ENCODE data around the gene PCBP3. TPM values are rescaled to one million over a fixed set of nuclear protein-coding genes. Genes with fewer than 3 reads are reported as not detected.

The PCBP3 gene
- total and polyA plus RNA-seq, 3 experiments from 2014 or later: 0.31 to 0.38 (median 0.35) TPM

DNA sequence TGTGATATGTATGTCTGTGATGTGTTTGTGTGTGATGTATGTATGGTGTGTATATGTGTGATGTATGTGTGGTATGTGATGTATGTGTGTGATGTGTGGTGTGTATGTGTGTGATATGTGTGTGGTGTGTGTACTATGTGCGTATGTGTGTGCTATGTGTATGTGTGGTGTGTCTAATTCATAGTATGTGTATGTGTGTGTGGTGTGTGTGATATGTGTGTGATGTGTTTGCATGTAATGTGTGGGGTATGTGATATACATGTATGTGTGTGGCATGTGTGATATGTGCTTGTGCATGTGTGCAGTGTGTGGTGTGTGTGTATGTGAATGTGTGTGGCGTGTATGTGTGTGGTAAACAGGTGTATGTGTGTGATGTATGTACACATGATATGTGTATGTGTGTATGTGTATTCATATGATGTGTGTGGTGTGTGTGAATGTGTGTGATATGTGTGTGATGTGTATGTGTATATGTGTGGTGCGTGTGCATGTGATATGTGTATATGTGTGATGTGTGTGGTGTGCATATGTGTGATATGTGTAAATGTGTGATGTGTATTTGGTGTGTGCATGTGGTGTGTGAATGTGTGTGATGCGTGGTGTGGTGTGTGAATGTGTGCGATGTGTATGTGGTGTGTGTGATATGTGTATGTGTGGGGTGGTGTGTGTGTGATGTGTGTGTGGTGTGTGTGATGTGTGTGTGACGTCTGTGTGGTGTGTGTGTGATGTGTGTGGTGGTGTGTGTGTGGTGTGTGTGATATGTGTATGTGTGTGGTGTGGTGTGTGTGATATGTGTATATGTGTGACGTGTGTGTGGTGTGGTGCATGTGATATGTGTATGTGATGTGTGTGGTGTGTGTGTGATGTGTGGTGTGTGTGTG, 8.0 kb upstream of the PCBP3 start:
- Mint-ChIP-seq H3K9me3 (peaks cover 0 to 3% (median 0%) of the 10 kb centered on the region in 5 donors), H3K27ac (no peak overlapping the region), H3K4me3 (no peak overlapping the region), H3K27me3 (peaks cover 5 to 17% of the 10 kb centered on the region in 2 donors), H3K4me1 (peaks cover under 1 to 2% (median 2%) of the 10 kb centered on the region in 3 donors), H3K36me3 (no peaks in the 10 kb centered on the region)
- no peaks in the 10 kb centered on the region for H3K27me3 ChIP-seq (ENCODE audit: insufficient read depth, low read length, poor library complexity, severe bottlenecking)
- POLR2A ChIA-PET: no interaction called here
- CTCF ChIA-PET: no interaction called here
- no peaks in the 10 kb centered on the region for H3K36me3 ChIP-seq (ENCODE audit: insufficient read depth, low read length)
- H3K27ac ChIP-seq (ENCODE audit: low read depth, low read length): no peak overlapping the region
- DNase-seq: no peak
- no peaks in the 10 kb centered on the region for H3K9me3 ChIP-seq (ENCODE audit: low read length)
- H3K4me3 ChIP-seq (ENCODE audit: low read length): no peak overlapping the region
- peaks cover 19% of the 10 kb centered on the region for H3K4me1 ChIP-seq (ENCODE audit: insufficient read depth, low read length)

DNA sequence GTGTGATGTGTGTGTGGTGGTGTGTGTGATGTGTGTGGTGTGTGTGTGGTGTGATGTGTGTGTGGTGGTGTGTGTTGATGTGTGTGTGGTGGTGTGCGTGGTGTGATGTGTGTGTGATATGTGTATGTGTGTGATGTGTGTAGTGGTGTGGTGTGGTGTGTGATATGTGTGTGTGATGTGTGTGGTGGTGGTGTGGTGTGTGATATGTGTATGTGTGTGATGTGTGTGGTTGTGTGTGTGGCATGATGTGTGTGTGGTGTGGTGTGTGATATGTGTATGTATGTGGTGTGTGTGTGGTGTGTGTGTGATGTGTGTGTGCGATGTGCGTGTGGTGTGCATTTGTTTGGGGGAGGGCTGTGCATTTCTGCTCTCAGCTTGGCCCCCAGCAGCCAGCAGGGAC, 7.1 kb upstream of the PCBP3 start:
- Mint-ChIP-seq H3K4me3 (no peak overlapping the region), H3K4me1 (peaks cover 1 to 6% (median 6%) of the 10 kb centered on the region in 3 donors), H3K27ac (no peak overlapping the region), H3K27me3 (peaks cover 8 to 14% of the 10 kb centered on the region in 2 donors), H3K9me3 (no peaks in the 10 kb centered on the region), H3K36me3 (no peaks in the 10 kb centered on the region)
- H3K9me3 ChIP-seq (ENCODE audit: low read length): no peaks in the 10 kb centered on the region
- H3K4me1 ChIP-seq (ENCODE audit: insufficient read depth, low read length): peaks cover 24% of the 10 kb centered on the region
- no peak overlapping the region for H3K27ac ChIP-seq (ENCODE audit: low read depth, low read length)
- no peaks in the 10 kb centered on the region for H3K27me3 ChIP-seq (ENCODE audit: insufficient read depth, low read length, poor library complexity, severe bottlenecking)
- POLR2A ChIA-PET: no interaction called here
- DNase-seq: no peak
- CTCF ChIA-PET: no interaction called here
- no peaks in the 10 kb centered on the region for H3K36me3 ChIP-seq (ENCODE audit: insufficient read depth, low read length)
- no peak overlapping the region for H3K4me3 ChIP-seq (ENCODE audit: low read length)

DNA sequence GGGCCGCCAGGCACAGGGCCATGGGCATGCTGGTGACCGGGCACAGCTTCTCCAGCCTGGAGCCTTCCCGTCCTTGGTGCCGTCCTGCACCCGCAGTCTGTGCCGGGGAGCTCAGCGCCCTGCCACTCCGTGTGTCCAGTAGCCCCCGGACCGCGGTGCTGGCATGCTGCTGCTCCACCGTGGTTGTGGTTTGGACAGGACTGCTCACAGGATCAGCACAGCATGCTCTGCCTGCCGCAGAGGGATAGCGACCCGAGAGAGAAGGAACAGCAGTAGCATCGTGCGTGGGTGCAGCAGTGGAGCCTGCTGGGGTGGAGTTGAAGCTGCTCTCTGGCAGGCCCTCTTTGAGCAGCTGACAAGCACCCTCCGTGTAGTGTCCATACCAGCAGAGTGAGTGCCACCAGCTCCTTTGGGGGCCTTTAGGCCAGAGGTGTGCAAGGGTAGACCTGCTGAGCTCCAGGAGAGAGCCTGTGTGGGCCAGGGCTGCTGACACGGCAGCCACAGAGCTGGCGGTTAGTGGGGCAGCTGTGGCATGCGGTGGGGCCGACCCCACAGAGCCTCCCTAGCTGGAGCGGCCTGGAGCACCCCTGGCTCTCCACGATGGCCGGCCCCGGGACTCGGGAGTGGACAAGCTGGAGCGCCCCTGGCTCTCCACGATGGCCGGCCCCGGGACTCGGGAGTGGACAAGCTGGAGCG, 6.4 kb upstream of the PCBP3 start:
- Mint-ChIP-seq H3K4me3 (no peak overlapping the region), H3K4me1 (peaks cover 3 to 10% (median 6%) of the 10 kb centered on the region in 3 donors), H3K36me3 (no peaks in the 10 kb centered on the region), H3K9me3 (no peaks in the 10 kb centered on the region), H3K27ac (no peak overlapping the region), H3K27me3 (peaks cover 8 to 14% of the 10 kb centered on the region in 2 donors)
- ChIA-PET POLR2A (no interaction called here), CTCF (no interaction called here)
- no peaks in the 10 kb centered on the region for H3K9me3 ChIP-seq (ENCODE audit: low read length)
- DNase-seq: no peak
- H3K27me3 ChIP-seq (ENCODE audit: insufficient read depth, low read length, poor library complexity, severe bottlenecking): no peaks in the 10 kb centered on the region
- no peaks in the 10 kb centered on the region for H3K36me3 ChIP-seq (ENCODE audit: insufficient read depth, low read length)
- H3K4me3 ChIP-seq (ENCODE audit: low read length): no peak overlapping the region
- no peak overlapping the region for H3K27ac ChIP-seq (ENCODE audit: low read depth, low read length)
- H3K4me1 ChIP-seq (ENCODE audit: insufficient read depth, low read length): peaks cover 24% of the 10 kb centered on the region

DNA sequence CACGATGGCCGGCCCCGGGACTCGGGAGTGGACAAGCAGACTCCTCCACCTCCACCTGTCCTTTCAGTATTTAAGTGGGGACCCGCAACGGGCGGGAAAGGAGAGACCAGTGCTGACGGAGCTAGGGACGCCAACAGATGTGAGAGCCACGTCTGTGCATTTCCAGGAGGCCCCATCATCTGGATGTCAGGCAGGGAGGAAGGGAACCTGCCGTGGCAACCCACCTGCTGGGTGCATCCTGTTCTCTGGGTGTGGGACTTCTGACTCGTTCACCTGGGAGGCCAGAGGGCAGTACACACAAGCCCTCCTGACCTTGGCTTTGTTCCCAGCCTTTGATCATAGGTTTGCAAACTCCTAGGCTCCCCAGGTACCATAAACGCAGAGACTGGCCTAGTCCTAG, 5.6 kb upstream of the PCBP3 start:
- H3K9me3 ChIP-seq (ENCODE audit: low read length): no peaks in the 10 kb centered on the region
- H3K4me3 ChIP-seq (ENCODE audit: low read length): no peak overlapping the region
- Mint-ChIP-seq H3K27me3 (peaks cover 8 to 12% of the 10 kb centered on the region in 2 donors), H3K27ac (no peak overlapping the region), H3K36me3 (no peaks in the 10 kb centered on the region), H3K9me3 (no peaks in the 10 kb centered on the region), H3K4me3 (no peak overlapping the region), H3K4me1 (peaks cover 3 to 10% (median 6%) of the 10 kb centered on the region in 3 donors)
- no peaks in the 10 kb centered on the region for H3K36me3 ChIP-seq (ENCODE audit: insufficient read depth, low read length)
- H3K4me1 ChIP-seq (ENCODE audit: insufficient read depth, low read length): peaks cover 21% of the 10 kb centered on the region
- H3K27ac ChIP-seq (ENCODE audit: low read depth, low read length): no peak overlapping the region
- H3K27me3 ChIP-seq (ENCODE audit: insufficient read depth, low read length, poor library complexity, severe bottlenecking): no peaks in the 10 kb centered on the region
- CTCF ChIA-PET: no interaction called here
- POLR2A ChIA-PET: no interaction called here
- DNase-seq: no peak

DNA sequence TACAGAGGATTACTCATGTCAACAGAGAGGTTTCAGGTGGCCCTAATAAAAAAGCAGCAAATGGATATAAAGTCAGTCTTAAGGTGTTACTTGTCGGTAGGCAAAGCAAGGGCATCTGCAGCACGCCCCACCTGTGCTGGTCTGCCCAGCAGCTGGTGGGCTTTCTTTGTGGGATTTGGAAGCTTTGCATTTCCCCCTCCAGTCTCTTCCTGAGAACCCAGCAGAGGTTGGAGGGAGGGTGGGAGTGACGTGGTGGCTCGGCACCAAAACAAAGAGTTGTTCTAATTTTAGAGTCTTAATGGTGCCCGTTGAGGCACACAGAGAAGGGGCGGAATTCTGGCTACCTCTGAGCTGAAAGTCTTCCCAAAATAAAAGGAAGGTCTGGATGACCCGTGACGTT, 4.8 kb upstream of the PCBP3 start:
- no peak overlapping the region for H3K4me3 ChIP-seq (ENCODE audit: low read length)
- Mint-ChIP-seq H3K9me3 (no peaks in the 10 kb centered on the region), H3K27ac (peak overlapping the region in 1 of 8 donors; percentile 42), H3K4me3 (no peak overlapping the region), H3K4me1 (peaks cover 3 to 10% (median 6%) of the 10 kb centered on the region in 3 donors), H3K27me3 (peaks cover 8 to 12% of the 10 kb centered on the region in 2 donors), H3K36me3 (no peaks in the 10 kb centered on the region)
- DNase-seq: no peak
- H3K27me3 ChIP-seq (ENCODE audit: insufficient read depth, low read length, poor library complexity, severe bottlenecking): no peaks in the 10 kb centered on the region
- H3K36me3 ChIP-seq (ENCODE audit: insufficient read depth, low read length): no peaks in the 10 kb centered on the region
- H3K27ac ChIP-seq (ENCODE audit: low read depth, low read length): no peak overlapping the region
- no peaks in the 10 kb centered on the region for H3K9me3 ChIP-seq (ENCODE audit: low read length)
- H3K4me1 ChIP-seq (ENCODE audit: insufficient read depth, low read length): peaks cover 20% of the 10 kb centered on the region
- POLR2A ChIA-PET: no interaction called here
- CTCF ChIA-PET: no interaction called here

DNA sequence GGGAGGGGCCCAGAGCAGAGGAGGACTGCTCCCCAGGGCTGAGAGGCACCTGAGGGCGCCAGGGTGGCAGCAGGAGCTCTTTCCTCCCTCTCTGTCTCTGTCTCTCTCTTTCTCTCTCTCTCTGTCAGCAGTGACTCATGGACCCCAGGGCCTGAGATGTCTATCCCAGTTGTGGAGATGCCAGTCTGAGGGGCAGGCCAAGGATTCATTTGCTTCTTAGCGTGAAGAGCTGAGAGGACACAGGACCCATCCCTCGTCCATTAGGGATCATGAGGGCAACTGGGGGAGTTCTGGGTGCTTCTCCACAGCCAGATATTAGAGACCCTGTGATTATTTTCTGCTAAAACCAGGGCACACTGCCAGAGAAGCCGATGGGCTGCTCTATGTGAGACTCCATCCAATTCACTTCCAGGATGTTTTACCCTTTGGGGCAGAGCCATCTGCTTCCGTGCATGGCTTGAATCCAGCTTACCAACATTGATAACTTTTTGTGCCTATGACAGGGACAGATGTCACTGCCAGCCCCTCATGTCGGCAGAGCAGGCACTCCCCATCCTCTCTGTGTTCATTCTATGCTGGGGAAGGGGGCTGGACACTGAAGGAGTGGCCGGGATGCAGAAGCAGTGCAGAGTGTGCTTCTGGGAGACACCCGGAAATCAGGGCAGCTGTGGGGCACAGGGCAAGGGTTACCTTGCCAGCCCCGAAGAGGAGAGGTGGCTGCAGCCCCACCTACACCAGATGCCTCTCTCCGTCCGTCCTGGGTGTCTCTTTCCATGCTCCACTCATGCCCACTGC, 4.1 kb upstream of the PCBP3 start:
- no peaks in the 10 kb centered on the region for H3K36me3 ChIP-seq (ENCODE audit: insufficient read depth, low read length)
- ChIA-PET POLR2A (no interaction called here), CTCF (no interaction called here)
- H3K4me3 ChIP-seq (ENCODE audit: low read length): no peak overlapping the region
- H3K27ac ChIP-seq (ENCODE audit: low read depth, low read length): no peak overlapping the region
- H3K4me3 Mint-ChIP-seq: peak overlapping the region in 1 of 7 donors; percentile 60
- H3K27me3 ChIP-seq (ENCODE audit: insufficient read depth, low read length, poor library complexity, severe bottlenecking): no peaks in the 10 kb centered on the region
- no peak for DNase-seq
- peaks cover 5 to 14% (median 9%) of the 10 kb centered on the region in 3 donors for H3K4me1 Mint-ChIP-seq
- no peaks in the 10 kb centered on the region for H3K36me3 Mint-ChIP-seq
- no peaks in the 10 kb centered on the region for H3K9me3 ChIP-seq (ENCODE audit: low read length)
- peaks cover 10 to 14% of the 10 kb centered on the region in 2 donors for H3K27me3 Mint-ChIP-seq
- no peak overlapping the region for H3K27ac Mint-ChIP-seq
- peaks cover 22% of the 10 kb centered on the region for H3K4me1 ChIP-seq (ENCODE audit: insufficient read depth, low read length)
- H3K9me3 Mint-ChIP-seq: no peaks in the 10 kb centered on the region

DNA sequence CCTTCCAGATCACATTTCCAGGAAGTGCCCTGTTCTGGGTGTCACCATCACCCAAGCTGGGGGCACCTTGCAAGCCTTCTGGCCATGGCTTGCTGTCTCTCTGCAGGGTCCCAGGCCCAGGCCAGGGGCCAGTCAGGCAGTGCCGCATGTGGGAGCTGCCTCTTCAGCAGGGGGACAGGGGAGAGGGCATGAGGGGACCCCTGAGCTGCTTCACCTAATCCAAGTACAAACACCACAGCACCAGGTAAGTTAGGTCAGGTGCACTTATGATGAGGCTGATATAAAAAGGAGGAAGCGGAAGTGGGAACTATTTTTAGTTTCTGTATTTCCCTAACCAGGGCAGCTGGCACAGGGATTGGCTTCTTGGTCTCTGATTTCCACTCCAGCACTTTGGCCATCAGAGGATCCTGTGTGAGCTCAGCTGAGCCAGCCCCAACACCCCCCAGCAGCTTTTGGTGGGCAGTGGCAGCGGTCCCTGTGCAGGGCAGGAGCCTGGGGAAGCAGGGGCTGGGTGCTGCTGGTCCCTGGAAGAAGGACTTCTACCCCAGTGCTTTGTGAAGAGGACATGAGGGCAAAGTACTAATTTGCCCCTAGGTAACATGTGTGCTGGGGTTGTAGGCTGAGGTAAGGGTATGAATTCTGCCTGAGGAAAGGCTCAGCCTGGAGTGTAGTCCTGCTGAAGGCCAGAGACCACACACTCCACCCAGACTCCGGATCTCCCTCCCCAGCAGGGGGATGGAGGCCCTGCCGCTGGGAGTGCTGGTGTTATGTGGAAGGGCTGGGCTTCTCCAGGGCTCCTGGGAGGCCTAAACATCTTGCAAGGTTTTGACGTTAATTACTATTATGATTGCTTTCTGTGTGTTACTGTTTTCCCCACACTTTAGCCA, 3.3 kb upstream of the PCBP3 start:
- H3K4me1 ChIP-seq (ENCODE audit: insufficient read depth, low read length): peaks cover 25% of the 10 kb centered on the region
- no peaks in the 10 kb centered on the region for H3K9me3 ChIP-seq (ENCODE audit: low read length)
- no peak for DNase-seq
- POLR2A ChIA-PET: no interaction called here
- H3K4me3 Mint-ChIP-seq: peak overlapping the region in 6 of 7 donors; percentile 9 to 83 (median 46)
- no peaks in the 10 kb centered on the region for H3K36me3 ChIP-seq (ENCODE audit: insufficient read depth, low read length)
- peaks cover 17 to 23% of the 10 kb centered on the region in 2 donors for H3K27me3 Mint-ChIP-seq
- no peak overlapping the region for H3K4me3 ChIP-seq (ENCODE audit: low read length)
- peaks cover 9 to 21% (median 14%) of the 10 kb centered on the region in 3 donors for H3K4me1 Mint-ChIP-seq
- CTCF ChIA-PET: no interaction called here
- H3K27me3 ChIP-seq (ENCODE audit: insufficient read depth, low read length, poor library complexity, severe bottlenecking): peaks cover 6% of the 10 kb centered on the region
- H3K27ac ChIP-seq (ENCODE audit: low read depth, low read length): no peak overlapping the region
- no peaks in the 10 kb centered on the region for H3K36me3 Mint-ChIP-seq
- peak overlapping the region in 2 of 8 donors; percentile 4 to 23 for H3K27ac Mint-ChIP-seq
- H3K9me3 Mint-ChIP-seq: no peaks in the 10 kb centered on the region
